ENCODE data around the gene CNPY4.

CNPY4 gene

GRCh38 chr7:100091411-100092181 lies 27.8 kb upstream of the CNPY4 start:
- DNase-seq (ENCODE audit: low spot score) = no peak

- DNase-seq (ENCODE audit: low spot score) = no peak
These were observed 26.4 kb upstream of the CNPY4 start for GRCh38 chr7:100093054-100093453.

GRCh38 chr7:100093498-100093897 lies 25.9 kb upstream of the CNPY4 start:
- DNase-seq (ENCODE audit: low spot score) = no peak

- DNase-seq (ENCODE audit: low spot score) = no peak
These were observed 25.4 kb upstream of the CNPY4 start for GRCh38 chr7:100093925-100094486.

- no peak for DNase-seq (ENCODE audit: low spot score)
These were observed 24.1 kb upstream of the CNPY4 start for GRCh38 chr7:100095289-100095688.

- DNase-seq (ENCODE audit: low spot score) = no peak
These were observed 23.7 kb upstream of the CNPY4 start for GRCh38 chr7:100095704-100096103.

- DNase-seq (ENCODE audit: low spot score) = no peak
These were observed 20.5 kb upstream of the CNPY4 start for GRCh38 chr7:100098913-100099312.

- no peak for DNase-seq (ENCODE audit: low spot score)
These were observed 20.0 kb upstream of the CNPY4 start for GRCh38 chr7:100099452-100099851.

- peak; percentile 92 for DNase-seq (ENCODE audit: low spot score)
These were observed 18.9 kb upstream of the CNPY4 start for GRCh38 chr7:100100420-100101015.

GRCh38 chr7:100101016-100101862 lies 18.2 kb upstream of the CNPY4 start, which contains the start of the genes AP4M1 and MCM7:
TSS of gene AP4M1 (plus strand) at chr7:100101643. CDS start at chr7:100101715, 72 bp downstream.
TSS of gene MCM7 (minus strand) at chr7:100101397. CDS start at chr7:100101294, 103 bp downstream.
- peak; percentile 97 for DNase-seq (ENCODE audit: low spot score)

GRCh38 chr7:100102950-100103840 lies 16.2 kb upstream of the CNPY4 start:
- DNase-seq (ENCODE audit: low spot score) = no peak

- no peak for DNase-seq (ENCODE audit: low spot score)
These were observed 13.9 kb upstream of the CNPY4 start for GRCh38 chr7:100105534-100105933.

GRCh38 chr7:100106633-100107032 lies 12.8 kb upstream of the CNPY4 start:
- no peak for DNase-seq (ENCODE audit: low spot score)

GRCh38 chr7:100107125-100107737 lies 12.2 kb upstream of the CNPY4 start:
- DNase-seq (ENCODE audit: low spot score) = no peak

- no peak for DNase-seq (ENCODE audit: low spot score)
These were observed 11.5 kb upstream of the CNPY4 start for GRCh38 chr7:100107890-100108289.

- no peak for DNase-seq (ENCODE audit: low spot score)
These were observed 9.8 kb upstream of the CNPY4 start for GRCh38 chr7:100109521-100110163.

GRCh38 chr7:100111156-100111555 lies 8.3 kb upstream of the CNPY4 start:
- no peak for DNase-seq (ENCODE audit: low spot score)

- no peak for DNase-seq (ENCODE audit: low spot score)
These were observed 7.5 kb upstream of the CNPY4 start for GRCh38 chr7:100111914-100112313.

- no peak for DNase-seq (ENCODE audit: low spot score)
These were observed 4.4 kb upstream of the CNPY4 start for GRCh38 chr7:100115026-100115425.

- peak; percentile 23 for DNase-seq (ENCODE audit: low spot score)
These were observed 904 bp upstream of the CNPY4 start for GRCh38 chr7:100118388-100119071.
